Peyer's patch (tissue), 4 donors: ENCODE results near the gene ZNF655. TPM values are rescaled to one million over a fixed set of nuclear protein-coding genes. Genes with fewer than 3 reads are reported as not detected.

ENCODE experiments used
- DNase-seq, 3 donors: peaks; one replicate each; pipeline ENCODE4 v3.0.0-alpha.2; 2017 to 2019
- H3K27ac ChIP-seq, 4 donors: fragments of 200-600 bp; sonication (generic); one replicate each; pipeline ENCODE4 v1.5.1; 2016 to 2019
- H3K27me3 ChIP-seq, 2 donors: fragments of 200-600 bp; sonication (generic); one replicate each; pipeline ENCODE4 v1.5.1; 2019
- H3K36me3 ChIP-seq, 3 donors: fragments of 200-600 bp; sonication (generic); one replicate each; pipeline ENCODE4 v1.5.1; 2016 to 2019
- H3K4me1 ChIP-seq, 4 donors: fragments of 200-600 bp; sonication (generic); one replicate each; pipeline ENCODE4 v1.5.1; 2016 to 2019
- H3K4me3 ChIP-seq, 4 donors: fragments of 200-600 bp; sonication (generic); 1 replicate in 3 of 4; 2 replicates in 1 of 4; pipeline ENCODE4 v1.5.1; 2016 to 2019; ENCODE audit warnings: mild to moderate bottlenecking in 1 of 4
- H3K9me3 ChIP-seq, 4 donors: fragments of 200-600 bp; sonication (generic); one replicate each; pipeline ENCODE4 v1.5.1; 2016 to 2019; ENCODE audit warnings: mild to moderate bottlenecking in 1 of 4
- POLR2A ChIP-seq, 2 donors: fragments of 450-650 bp; IDR thresholded peaks; one replicate each; pipeline ENCODE4 v1.5.1; 2017; ENCODE audit warnings: antibody characterized with exemption in 2 of 2, mild to moderate bottlenecking in 2 of 2, moderate library complexity in 2 of 2
- total RNA-seq, 4 donors: library from RNA; depleted of rRNA; stranded (reverse); fragments of >200 nt; gene quantifications; one replicate each; pipeline ENCODE4 v1.1.0, GENCODE V29; 2016
- TF ChIP-seq, protein P1 (sequence below), 6 experiments: fragments of 450-650 bp in 4 of 6; fragments of 200-600 bp in 2 of 6; sonication (generic) in 1 of 6; IDR thresholded peaks; one replicate each; pipeline ENCODE4 v1.5.1; 2017 to 2019; ENCODE audit warnings: antibody characterized with exemption in 6 of 6, mild to moderate bottlenecking in 3 of 6, moderate library complexity in 1 of 6

Gene ZNF655
- total RNA-seq, 4 donors from 2014 or later = 111 to 169 (median 139) TPM

DNA sequence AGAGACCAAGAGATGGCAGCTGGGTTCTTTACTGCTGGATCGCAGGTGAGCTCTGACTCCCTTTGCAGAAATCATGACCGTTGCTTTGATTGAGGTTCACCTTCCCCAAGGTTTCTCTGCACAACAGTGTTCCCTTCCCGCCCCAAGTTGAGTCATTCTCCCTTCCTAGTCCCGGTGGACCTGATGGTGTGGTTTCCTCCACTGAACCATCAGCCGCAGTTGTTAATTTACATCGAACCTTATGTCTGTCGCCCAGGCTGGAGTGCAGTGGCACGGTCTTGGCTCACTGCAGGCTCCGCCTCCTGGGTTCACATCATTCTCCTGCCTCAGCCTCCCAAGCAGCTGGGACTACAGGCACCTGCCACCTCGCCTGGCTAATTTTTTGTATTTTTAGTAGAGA is 64.2 kb downstream of the ZNF655 start:
- DNase-seq = no peak
- H3K4me3 ChIP-seq = no peak overlapping the region
- H3K27me3 ChIP-seq = no peaks in the 10 kb centered on the region
- no peak for TF ChIP-seq POLR2A (IDR thresholded peaks at IDR 0.05)
- TF ChIP-seq, protein P1, sequence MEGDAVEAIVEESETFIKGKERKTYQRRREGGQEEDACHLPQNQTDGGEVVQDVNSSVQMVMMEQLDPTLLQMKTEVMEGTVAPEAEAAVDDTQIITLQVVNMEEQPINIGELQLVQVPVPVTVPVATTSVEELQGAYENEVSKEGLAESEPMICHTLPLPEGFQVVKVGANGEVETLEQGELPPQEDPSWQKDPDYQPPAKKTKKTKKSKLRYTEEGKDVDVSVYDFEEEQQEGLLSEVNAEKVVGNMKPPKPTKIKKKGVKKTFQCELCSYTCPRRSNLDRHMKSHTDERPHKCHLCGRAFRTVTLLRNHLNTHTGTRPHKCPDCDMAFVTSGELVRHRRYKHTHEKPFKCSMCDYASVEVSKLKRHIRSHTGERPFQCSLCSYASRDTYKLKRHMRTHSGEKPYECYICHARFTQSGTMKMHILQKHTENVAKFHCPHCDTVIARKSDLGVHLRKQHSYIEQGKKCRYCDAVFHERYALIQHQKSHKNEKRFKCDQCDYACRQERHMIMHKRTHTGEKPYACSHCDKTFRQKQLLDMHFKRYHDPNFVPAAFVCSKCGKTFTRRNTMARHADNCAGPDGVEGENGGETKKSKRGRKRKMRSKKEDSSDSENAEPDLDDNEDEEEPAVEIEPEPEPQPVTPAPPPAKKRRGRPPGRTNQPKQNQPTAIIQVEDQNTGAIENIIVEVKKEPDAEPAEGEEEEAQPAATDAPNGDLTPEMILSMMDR (IDR thresholded peaks at IDR 0.05) = no peak
- H3K9me3 ChIP-seq = no peaks in the 10 kb centered on the region
- peaks cover 0 to 92% (median 0%) of the 10 kb centered on the region in 3 donors for H3K36me3 ChIP-seq
- peaks cover 0 to 15% (median 3%) of the 10 kb centered on the region in 4 donors for H3K4me1 ChIP-seq
- no peak overlapping the region for H3K27ac ChIP-seq

DNA sequence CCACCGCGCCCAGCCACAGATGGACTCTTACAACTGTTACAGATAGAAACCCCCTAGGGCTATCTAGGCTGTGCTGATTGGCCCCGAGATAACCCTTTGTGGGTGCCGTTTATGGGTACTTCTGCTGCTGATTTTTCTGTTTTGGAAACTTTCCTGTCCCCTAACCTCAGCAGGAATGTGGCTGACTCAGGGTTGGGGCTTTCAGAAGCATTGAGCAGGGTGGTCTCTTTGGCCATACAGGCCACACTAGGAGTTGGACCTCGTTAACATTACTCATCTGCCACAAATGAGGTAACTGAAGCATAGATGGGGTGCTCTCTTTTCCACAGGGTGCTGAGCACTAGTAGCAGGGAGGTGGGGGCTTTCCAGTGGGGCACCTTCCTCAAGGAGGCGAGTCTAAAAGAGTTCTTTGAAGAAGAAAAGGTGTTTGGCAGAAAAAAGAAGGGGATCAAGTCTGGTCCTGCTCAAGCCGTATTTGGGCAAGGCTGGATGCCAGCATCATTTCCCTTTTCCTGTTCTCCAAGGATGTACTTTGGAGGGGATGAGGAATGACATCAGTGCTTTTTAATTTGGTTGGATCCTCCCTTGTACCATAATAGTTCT is 64.8 kb downstream of the ZNF655 start:
- H3K4me1 ChIP-seq = peaks cover 0 to 9% (median 0%) of the 10 kb centered on the region in 4 donors
- peaks cover 0 to 98% (median 0%) of the 10 kb centered on the region in 3 donors for H3K36me3 ChIP-seq
- H3K4me3 ChIP-seq = no peak overlapping the region
- no peaks in the 10 kb centered on the region for H3K9me3 ChIP-seq
- no peak for TF ChIP-seq POLR2A (IDR thresholded peaks at IDR 0.05)
- TF ChIP-seq, protein P1 (IDR thresholded peaks at IDR 0.05) = no peak
- H3K27me3 ChIP-seq = no peaks in the 10 kb centered on the region
- peak overlapping the region in 2 of 4 donors; percentile 51 to 53 for H3K27ac ChIP-seq
- peak in 1 of 3 donors; percentile 4 for DNase-seq

DNA sequence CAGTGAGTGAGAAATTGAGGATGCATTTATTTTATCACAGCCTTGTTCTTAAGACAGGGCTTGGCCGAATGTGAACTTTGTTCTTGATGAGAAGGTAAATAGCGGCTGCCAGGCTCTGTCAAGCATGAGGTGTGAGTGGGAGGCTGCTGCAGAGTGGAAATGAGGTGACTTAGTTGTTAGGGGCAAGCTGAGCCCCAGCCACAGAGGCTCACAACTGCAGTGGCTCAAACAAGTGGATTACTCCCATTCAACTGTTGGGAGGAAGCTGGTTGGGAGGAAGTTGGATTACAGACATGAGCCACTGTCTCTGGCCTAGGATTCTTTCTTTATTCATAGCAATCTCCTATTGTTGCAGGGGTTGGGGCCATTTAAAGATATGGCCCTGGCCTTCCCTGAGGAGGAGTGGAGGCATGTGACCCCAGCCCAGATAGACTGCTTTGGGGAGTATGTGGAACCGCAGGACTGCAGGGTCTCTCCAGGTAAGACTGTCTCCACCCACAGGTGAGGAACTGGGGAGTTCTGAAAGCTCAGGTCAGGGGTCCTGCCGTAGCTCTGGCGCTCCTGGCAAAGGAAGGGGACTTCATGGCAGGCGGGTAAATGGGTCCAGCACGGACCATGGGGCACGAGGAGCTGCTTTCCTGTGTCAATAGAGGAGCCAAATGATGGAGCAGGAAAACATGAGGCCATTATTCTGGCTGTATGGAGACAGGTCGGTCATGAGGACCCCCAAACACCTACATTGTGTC is 65.4 kb downstream of the ZNF655 start:
- no peak overlapping the region for H3K4me3 ChIP-seq
- peaks cover 0 to 100% (median 0%) of the 10 kb centered on the region in 3 donors for H3K36me3 ChIP-seq
- peaks cover 0 to 7% (median 0%) of the 10 kb centered on the region in 4 donors for H3K4me1 ChIP-seq
- no peaks in the 10 kb centered on the region for H3K27me3 ChIP-seq
- no peak for DNase-seq
- no peak for TF ChIP-seq POLR2A (IDR thresholded peaks at IDR 0.05)
- TF ChIP-seq, protein P1 (IDR thresholded peaks at IDR 0.05) = no peak
- H3K27ac ChIP-seq = peak overlapping the region in 2 of 4 donors; percentile 51 to 53
- H3K9me3 ChIP-seq = no peaks in the 10 kb centered on the region

DNA sequence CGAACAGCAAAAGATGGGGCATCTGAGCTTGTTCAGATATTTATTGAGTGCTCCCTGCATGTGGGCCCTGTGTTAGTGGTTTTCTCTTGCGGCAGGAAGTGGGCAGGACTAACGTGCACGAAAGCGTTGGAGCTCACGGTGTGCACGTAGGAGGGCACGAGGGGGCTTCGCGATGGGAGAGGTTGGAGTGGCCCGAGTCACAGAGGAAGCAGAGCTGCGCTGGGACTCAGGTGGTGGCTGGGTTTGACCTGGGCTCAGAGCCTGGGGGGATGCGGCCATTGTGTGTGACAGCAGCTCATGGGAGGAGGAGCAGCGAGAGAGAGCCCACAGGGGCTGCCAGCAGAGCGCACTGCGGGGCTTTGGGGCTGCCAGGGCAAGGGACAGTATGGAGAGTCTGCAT is 66.0 kb downstream of the ZNF655 start:
- Histone ChIP-seq H3K27ac (peak overlapping the region in 3 of 4 donors; percentile 35 to 51 (median 47)), H3K4me3 (peak overlapping the region in 1 of 4 donors; percentile 2), H3K9me3 (no peaks in the 10 kb centered on the region), H3K36me3 (peaks cover 0 to 100% (median 0%) of the 10 kb centered on the region in 3 donors), H3K27me3 (no peaks in the 10 kb centered on the region), H3K4me1 (peaks cover 0 to 7% (median 0%) of the 10 kb centered on the region in 4 donors)
- TF ChIP-seq POLR2A (IDR thresholded peaks at IDR 0.05) = no peak
- TF ChIP-seq, protein P1 (IDR thresholded peaks at IDR 0.05) = no peak
- DNase-seq = peak in 2 of 3 donors; percentile 71 to 81

DNA sequence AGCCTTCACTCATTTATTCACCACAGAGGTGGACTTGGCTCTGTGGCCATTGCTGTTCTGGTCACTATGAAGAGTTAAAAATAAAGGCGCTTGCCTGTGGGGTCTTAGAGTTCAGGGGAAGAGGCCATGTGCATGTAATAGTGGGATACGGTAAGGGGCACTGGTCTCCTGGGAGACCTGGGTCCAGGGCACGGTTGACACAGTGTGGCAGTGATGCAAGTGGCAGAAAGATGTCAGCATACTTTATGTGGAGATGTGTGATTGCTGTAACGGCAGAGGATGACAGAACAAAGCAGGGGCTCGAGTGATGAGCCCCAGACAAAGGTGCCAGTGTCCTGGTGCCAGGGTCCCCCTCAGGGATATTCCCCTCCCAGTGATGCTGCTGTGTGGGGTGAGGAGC is 66.9 kb downstream of the ZNF655 start:
- Histone ChIP-seq H3K9me3 (no peaks in the 10 kb centered on the region), H3K4me3 (no peak overlapping the region), H3K27ac (no peak overlapping the region), H3K4me1 (peaks cover 0 to 7% (median 0%) of the 10 kb centered on the region in 4 donors), H3K36me3 (peaks cover 0 to 100% (median 0%) of the 10 kb centered on the region in 3 donors), H3K27me3 (no peaks in the 10 kb centered on the region)
- no peak for DNase-seq
- TF ChIP-seq POLR2A (IDR thresholded peaks at IDR 0.05) = no peak
- TF ChIP-seq, protein P1 (IDR thresholded peaks at IDR 0.05) = no peak
